HG02588 (cell line): ENCODE data around the gene ATXN1.

Experiments
- ATAC-seq: cut with Tn5 transposase; IDR thresholded peaks from one replicate; pipeline ENCODE4 v1.9.1; 2021; ENCODE audit warnings: mild to moderate bottlenecking, moderate library complexity; ENCODE audit not compliant: unreplicated experiment

Gene ATXN1

GRCh38 chr6:16254535-16254934 is 506.7 kb downstream of the ATXN1 start:
- no peak for ATAC-seq

- no peak for ATAC-seq
Observed at GRCh38 chr6:16253399-16254144, 507.7 kb downstream of the ATXN1 start.

GRCh38 chr6:16252686-16253299 is 508.5 kb downstream of the ATXN1 start:
- ATAC-seq = no peak

- ATAC-seq = no peak
Observed at GRCh38 chr6:16251706-16252105, 509.6 kb downstream of the ATXN1 start.

GRCh38 chr6:16249971-16250370 is 511.3 kb downstream of the ATXN1 start:
- no peak for ATAC-seq
